Measurements from ENCODE around the gene CLOCK. TPM values are rescaled to one million over a fixed set of nuclear protein-coding genes. Genes with fewer than 3 reads are reported as not detected.

Gene CLOCK
- total and polyA plus RNA-seq, 9 of the 15 experiments (the other 6 are each of a cell fraction or from before 2014, with no cell fraction given): 3.7 to 14.4 (median 9.4) TPM

GRCh38 chr4:55458611-55459010 lies 88.1 kb downstream of the CLOCK start:
- Histone ChIP-seq H3K4me2 (ENCODE audit: insufficient read depth, low read length) (no peak overlapping the region), H3K9me3 (replicated peaks; ENCODE audit: control insufficient read depth, insufficient read depth, low read depth, low read length) (no peaks in the 10 kb centered on the region), H2AFZ (ENCODE audit: low read depth, low read length) (no peak overlapping the region), H3K9ac (ENCODE audit: insufficient read depth in 1 of 2, low read depth in 2 of 2, low read length in 2 of 2) (no peak overlapping the region), H3K27ac (ENCODE audit: extremely low read depth, low read depth, low read length) (no peak overlapping the region), H3K79me2 (ENCODE audit: control insufficient read depth, insufficient read depth, low read length) (no peaks in the 10 kb centered on the region), H3K36me3 (ENCODE audit: control insufficient read depth, insufficient read depth, low read length) (peaks cover 38% of the 10 kb centered on the region), H3K27me3 (ENCODE audit: control insufficient read depth in 2 of 2, insufficient read depth in 2 of 2, low read length in 2 of 2) (no peaks in the 10 kb centered on the region), H3K9me1 (ENCODE audit: control insufficient read depth, insufficient read depth, low read length) (no peaks in the 10 kb centered on the region), H3K4me3 (no peak overlapping the region), H3K4me1 (replicated peaks in 1 of 2; ENCODE audit: control insufficient read depth in 2 of 2, insufficient read depth in 2 of 2, low read length in 2 of 2) (no peaks in the 10 kb centered on the region), H4K20me1 (replicated peaks; ENCODE audit: control insufficient read depth, insufficient read depth, low read length) (no peaks in the 10 kb centered on the region)
- no TSS peak for BruUV-seq (replicated peaks)
- DNase-seq (ENCODE audit: extremely low read depth in 1 of 4, low spot score in 3 of 4) (no peak), FAIRE-seq (no peak), ATAC-seq (no peak)
- intact Hi-C loops (cut with micrococcal nuclease): no loop called here
- WGBS (ENCODE audit: insufficient coverage, low coverage, missing lambda C conversion rate): 60% methylated on average over 2 of the region's 2 CpGs
- no peak for TF ChIP-seq ZNF124 (CRISPR knock-in tag; IDR thresholded peaks at IDR 0.05)
- TF ChIP-seq ZNF77 (CRISPR knock-in tag; IDR thresholded peaks at IDR 0.05): no peak
- no peak for TF ChIP-seq PRPF4 (IDR thresholded peaks at IDR 0.05; ENCODE audit: insufficient read depth, low read depth, low read length, poor library complexity, severe bottlenecking)
- TF ChIP-seq DIDO1 (tag; IDR thresholded peaks at IDR 0.05; ENCODE audit: low read depth): no peak
- no peak for TF ChIP-seq ILF3 (IDR thresholded peaks at IDR 0.05; ENCODE audit: borderline replicate concordance)
- no peak for TF ChIP-seq ZNF436 (CRISPR knock-in tag; IDR thresholded peaks at IDR 0.05)
- no peak for TF ChIP-seq ZFX (CRISPR knock-in tag; IDR thresholded peaks at IDR 0.05)
- no peak for TF ChIP-seq GTF2A2 (tag; IDR thresholded peaks at IDR 0.05)
- TF ChIP-seq HNRNPK (IDR thresholded peaks at IDR 0.05; ENCODE audit: low read depth, low read length, poor library complexity, severe bottlenecking): no peak
- TF ChIP-seq ZNF263 (CRISPR knock-in tag; IDR thresholded peaks at IDR 0.05; ENCODE audit: borderline replicate concordance): no peak
- no peak for TF ChIP-seq ELK1 (CRISPR knock-in tag; IDR thresholded peaks at IDR 0.05)
- no peak for TF ChIP-seq POLR3G (IDR thresholded peaks at IDR 0.05; ENCODE audit: extremely low read depth, insufficient read length, insufficient replicate concordance)
- no peak for TF ChIP-seq HLTF (IDR thresholded peaks at IDR 0.05)
- TF ChIP-seq ZNF239 (CRISPR knock-in tag; IDR thresholded peaks at IDR 0.05): no peak
- no peak for TF ChIP-seq SAFB (IDR thresholded peaks at IDR 0.05; ENCODE audit: borderline replicate concordance, low read depth, low read length)
- TF ChIP-seq FOXK1 (CRISPR knock-in tag; IDR thresholded peaks at IDR 0.05; ENCODE audit: borderline replicate concordance): no peak
- TF ChIP-seq PCBP2 (IDR thresholded peaks at IDR 0.05; ENCODE audit: low read depth, low read length, poor library complexity, severe bottlenecking): no peak
- CTCF ChIA-PET (ENCODE audit: low intra/inter-chr PET ratio): no interaction called here
- POLR2A ChIA-PET: no interaction called here
- in situ Hi-C loops (cut with MboI): loop anchor here (10.0 kb wide), 1 partner anchor 276 kb away; no protein-coding TSS in a partner anchor

Measured in K562 (cell line).